Lower leg skin (tissue), 4 donors: ENCODE results near the gene MCUB. TPM values are rescaled to one million over a fixed set of nuclear protein-coding genes. Genes with fewer than 3 reads are reported as not detected.

ENCODE experiments used
- DNase-seq, 2 donors: peaks; one replicate each; pipeline ENCODE4 v3.0.0-alpha.2; 2019; ENCODE audit warnings: low spot score in 2 of 2
- H3K4me3 ChIP-seq: fragments of 200-600 bp; sonication (generic); 2 replicates; pipeline ENCODE4 v1.5.1; 2017; ENCODE audit warnings: mild to moderate bottlenecking, low read depth; ENCODE audit not compliant: poor library complexity, severe bottlenecking
- POLR2A ChIP-seq, 2 donors: fragments of 450-650 bp; IDR thresholded peaks; one replicate each; pipeline ENCODE4 v1.6.1; 2016 to 2017; ENCODE audit warnings: antibody characterized with exemption in 2 of 2, mild to moderate bottlenecking in 1 of 2, moderate library complexity in 1 of 2
- WGBS, 2 donors: methylation state at CpG; one replicate each; pipeline ENCODE4 v1.1.5; 2018; 5-methylcytosine and 5-hydroxymethylcytosine counted together
- intact Hi-C: fragments of 100-400 bp; cut with DNase I; formaldehyde crosslinking; loops from one replicate; pipeline ENCODE4 v1.15.0; 2023; ENCODE audit warnings: low total_unique reads
- total RNA-seq, 4 donors: library from RNA; depleted of rRNA; stranded (reverse); fragments of >200 nt; gene quantifications; one replicate each; pipeline ENCODE4 v1.1.0, GENCODE V29; 2016
- TF ChIP-seq, protein P1 (sequence below), 3 donors: fragments of 450-650 bp; IDR thresholded peaks; one replicate each; pipeline ENCODE4 v1.5.1; 2016; ENCODE audit warnings: antibody characterized with exemption in 3 of 3, mild to moderate bottlenecking in 3 of 3, moderate library complexity in 2 of 3

Gene MCUB
- total RNA-seq, 4 donors from 2014 or later: 11.8 to 84.9 (median 45.9) TPM

DNA sequence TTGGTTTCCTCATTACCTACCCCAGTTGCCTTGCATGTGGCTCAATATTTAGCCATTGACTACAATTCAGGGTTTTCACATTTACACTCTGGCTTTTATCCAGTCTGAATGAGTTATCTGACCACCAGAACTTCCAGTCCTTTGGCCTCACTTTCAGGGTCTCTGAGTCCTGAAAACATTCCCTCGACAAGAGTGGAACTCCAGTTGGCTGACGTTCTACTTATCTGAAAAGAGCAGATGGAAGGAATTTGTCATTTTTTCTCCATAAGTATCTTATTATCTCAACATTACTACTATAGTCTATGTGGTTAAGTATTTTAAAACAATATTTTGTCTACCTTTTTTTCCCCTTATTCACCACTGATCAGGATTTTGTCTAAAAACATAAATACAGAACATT lies 148.4 kb downstream of the MCUB start:
- DNase-seq: no peak
- no peak overlapping the region for H3K4me3 ChIP-seq
- intact Hi-C loops: no loop called here
- TF ChIP-seq POLR2A (IDR thresholded peaks at IDR 0.05): no peak
- TF ChIP-seq, protein P1, sequence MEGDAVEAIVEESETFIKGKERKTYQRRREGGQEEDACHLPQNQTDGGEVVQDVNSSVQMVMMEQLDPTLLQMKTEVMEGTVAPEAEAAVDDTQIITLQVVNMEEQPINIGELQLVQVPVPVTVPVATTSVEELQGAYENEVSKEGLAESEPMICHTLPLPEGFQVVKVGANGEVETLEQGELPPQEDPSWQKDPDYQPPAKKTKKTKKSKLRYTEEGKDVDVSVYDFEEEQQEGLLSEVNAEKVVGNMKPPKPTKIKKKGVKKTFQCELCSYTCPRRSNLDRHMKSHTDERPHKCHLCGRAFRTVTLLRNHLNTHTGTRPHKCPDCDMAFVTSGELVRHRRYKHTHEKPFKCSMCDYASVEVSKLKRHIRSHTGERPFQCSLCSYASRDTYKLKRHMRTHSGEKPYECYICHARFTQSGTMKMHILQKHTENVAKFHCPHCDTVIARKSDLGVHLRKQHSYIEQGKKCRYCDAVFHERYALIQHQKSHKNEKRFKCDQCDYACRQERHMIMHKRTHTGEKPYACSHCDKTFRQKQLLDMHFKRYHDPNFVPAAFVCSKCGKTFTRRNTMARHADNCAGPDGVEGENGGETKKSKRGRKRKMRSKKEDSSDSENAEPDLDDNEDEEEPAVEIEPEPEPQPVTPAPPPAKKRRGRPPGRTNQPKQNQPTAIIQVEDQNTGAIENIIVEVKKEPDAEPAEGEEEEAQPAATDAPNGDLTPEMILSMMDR (IDR thresholded peaks at IDR 0.05): no peak
- WGBS, 2 donors: 56 to 64% methylated on average over 2 of the region's 2 CpGs

DNA sequence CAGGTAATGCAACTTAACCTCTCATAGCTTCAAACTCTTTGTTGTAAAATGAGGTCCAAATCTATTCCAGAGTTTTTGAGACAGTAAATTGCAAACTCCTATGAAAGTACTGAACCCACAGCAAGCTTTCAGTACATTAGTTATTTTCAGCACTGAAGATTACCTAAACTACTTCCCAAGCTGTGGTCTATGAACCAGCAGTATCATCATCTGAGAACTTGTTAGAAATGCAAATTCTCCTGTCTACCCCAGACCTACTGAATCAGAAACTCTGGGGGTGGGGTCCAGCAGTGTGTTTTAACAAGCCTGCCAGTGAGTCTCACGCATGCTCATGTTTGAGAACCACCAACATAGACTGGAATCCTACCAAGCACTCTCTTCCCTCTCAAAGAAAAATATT lies 148.9 kb downstream of the MCUB start:
- TF ChIP-seq POLR2A (IDR thresholded peaks at IDR 0.05): no peak
- TF ChIP-seq, protein P1 (IDR thresholded peaks at IDR 0.05): no peak
- H3K4me3 ChIP-seq: no peak overlapping the region
- 88 to 100% methylated on average over 1 of the region's 1 CpG for WGBS, 2 donors
- intact Hi-C loops: no loop called here
- DNase-seq: no peak

DNA sequence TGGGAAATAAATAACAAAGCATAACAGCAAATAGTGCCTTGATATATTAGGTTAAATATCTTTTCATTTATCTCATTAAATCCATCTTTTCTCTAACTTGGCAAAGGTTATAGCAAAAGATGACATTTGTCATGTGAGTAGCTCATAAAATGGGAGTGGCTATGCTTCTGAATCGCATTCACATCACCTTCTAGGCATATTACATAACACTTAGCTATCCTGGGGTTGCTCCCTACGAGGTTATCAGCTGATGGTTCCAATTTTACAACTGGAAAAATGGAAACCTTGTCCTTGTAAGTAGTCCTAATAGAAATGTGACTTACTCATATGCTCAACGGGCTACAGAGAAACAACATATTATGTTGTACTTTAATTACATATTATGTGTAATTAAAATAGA lies 153.5 kb downstream of the MCUB start:
- 60 to 72% methylated on average over 3 of the region's 3 CpGs for WGBS, 2 donors

DNA sequence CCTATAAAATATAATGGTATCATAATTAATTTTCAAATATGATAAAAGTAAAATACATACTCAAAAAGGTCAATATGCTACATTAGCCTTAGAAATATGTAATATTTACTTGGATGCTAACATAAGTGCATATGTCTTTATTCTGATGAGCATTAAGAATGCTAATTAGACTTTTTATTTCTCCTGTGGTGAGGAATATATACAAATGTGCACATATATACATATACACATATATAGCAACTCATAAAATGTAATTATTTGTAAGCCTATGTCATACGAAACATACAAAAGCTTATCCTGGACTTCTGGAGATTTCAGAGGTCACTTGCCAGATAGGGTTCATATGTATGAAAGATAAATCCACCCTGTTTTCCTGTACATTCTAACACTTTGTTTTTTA lies 158.7 kb downstream of the MCUB start:
- WGBS, 2 donors: 95% methylated on average over 1 of the region's 1 CpG
- TF ChIP-seq, protein P1 (IDR thresholded peaks at IDR 0.05): no peak
- no peak for TF ChIP-seq POLR2A (IDR thresholded peaks at IDR 0.05)
- intact Hi-C loops: no loop called here
- DNase-seq: no peak
- H3K4me3 ChIP-seq: no peak overlapping the region

More for the DNA sequence above, 153.5 kb downstream of the MCUB start:
- intact Hi-C loops: no loop called here
- TF ChIP-seq POLR2A (IDR thresholded peaks at IDR 0.05): no peak
- TF ChIP-seq, protein P1 (IDR thresholded peaks at IDR 0.05): no peak
- DNase-seq: no peak
- no peak overlapping the region for H3K4me3 ChIP-seq

DNA sequence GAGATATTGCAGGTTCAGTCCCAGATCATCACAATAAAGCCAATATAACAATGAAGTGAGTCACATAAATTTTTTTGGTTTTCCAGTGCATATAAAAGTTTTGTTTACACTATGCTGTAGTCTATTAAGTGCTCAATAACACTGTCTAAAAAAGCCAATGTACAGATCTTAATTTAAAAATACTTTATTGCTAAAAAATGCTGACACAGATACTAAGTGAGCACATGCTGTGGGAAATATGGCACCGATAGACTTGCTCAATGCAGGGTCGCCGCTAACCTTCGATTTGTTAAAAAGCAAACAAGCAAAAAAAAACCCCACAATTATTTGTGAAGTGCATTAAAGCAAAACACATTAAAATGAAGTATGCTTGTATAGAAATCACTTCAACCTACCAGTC lies 159.6 kb downstream of the MCUB start:
- TF ChIP-seq, protein P1 (IDR thresholded peaks at IDR 0.05): no peak
- TF ChIP-seq POLR2A (IDR thresholded peaks at IDR 0.05): no peak
- H3K4me3 ChIP-seq: no peak overlapping the region
- no peak for DNase-seq
- 87 to 92% methylated on average over 4 of the region's 4 CpGs for WGBS, 2 donors
- intact Hi-C loops: no loop called here

DNA sequence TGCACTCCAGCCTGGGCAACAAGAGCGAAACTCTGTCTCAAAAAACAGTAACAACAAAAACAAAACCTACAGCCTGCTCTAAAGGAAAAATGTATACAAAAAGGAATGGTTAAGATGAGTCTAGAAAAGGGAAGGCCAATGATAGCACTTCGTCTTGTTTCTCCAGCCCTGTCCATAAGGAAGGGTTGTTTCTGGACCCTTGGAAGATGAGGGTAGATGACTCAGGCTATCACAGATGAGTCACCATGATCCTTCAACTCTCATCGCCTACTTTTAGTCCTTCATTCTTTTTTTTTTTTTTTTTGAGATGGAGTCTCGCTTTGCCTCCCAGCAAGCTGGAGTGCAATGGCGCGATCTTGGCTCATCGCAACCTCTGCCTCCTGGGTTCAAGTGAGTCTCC lies 161.0 kb downstream of the MCUB start:
- 91 to 93% methylated on average over 7 of the region's 7 CpGs for WGBS, 2 donors
- intact Hi-C loops: no loop called here
- no peak for TF ChIP-seq POLR2A (IDR thresholded peaks at IDR 0.05)
- TF ChIP-seq, protein P1 (IDR thresholded peaks at IDR 0.05): no peak

More for the DNA sequence above, 161.0 kb downstream of the MCUB start:
- H3K4me3 ChIP-seq: no peak overlapping the region
- DNase-seq: no peak
